Stimulated activated CD4-positive, alpha-beta T cell treated with anti-CD3 and anti-CD28 coated beads, Interleukin-15, amount 100 ng/mL, for 24 hours (primary cell): ENCODE measurements around the gene PRDM7.

Source experiments
- DNase-seq: peaks from one replicate; pipeline ENCODE4 v3.0.0-alpha.2; 2020

Gene PRDM7

GRCh38 chr16:90033387-90033786 lies 43.7 kb downstream of the PRDM7 start:
- DNase-seq: no peak

DNA sequence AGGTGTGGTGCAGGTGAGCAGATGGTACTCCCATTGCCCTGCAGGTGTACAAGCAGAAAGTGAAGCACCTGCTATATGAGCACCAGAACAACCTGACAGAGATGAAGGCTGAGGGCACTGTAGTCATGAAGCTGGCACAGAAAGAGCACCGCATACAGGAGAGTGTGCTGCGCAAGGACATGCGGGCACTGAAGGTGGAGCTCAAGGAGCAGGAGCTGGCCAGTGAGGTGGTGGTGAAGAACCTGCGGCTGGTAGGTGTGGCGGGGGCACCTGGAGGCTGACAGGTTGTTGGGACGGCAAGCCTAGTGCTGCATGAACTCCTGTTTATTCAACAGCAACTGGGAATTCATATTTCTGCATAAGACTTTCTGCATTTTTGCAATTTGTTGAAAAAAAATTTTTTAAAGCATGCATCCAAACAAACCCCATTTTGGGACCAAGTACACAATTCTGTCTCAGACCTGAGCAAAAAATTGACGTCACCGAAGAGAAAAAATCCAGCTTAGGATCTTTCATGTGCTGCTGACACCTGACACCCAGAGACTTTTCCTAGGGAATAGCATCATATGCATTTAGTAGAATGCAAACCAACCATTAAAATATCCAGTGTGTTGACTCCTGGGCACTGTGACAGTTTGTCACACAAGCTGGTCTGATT lies 44.3 kb downstream of the PRDM7 start:
- no peak for DNase-seq

- DNase-seq: no peak
Observed at GRCh38 chr16:90031931-90032673, 45.0 kb downstream of the PRDM7 start.

DNA sequence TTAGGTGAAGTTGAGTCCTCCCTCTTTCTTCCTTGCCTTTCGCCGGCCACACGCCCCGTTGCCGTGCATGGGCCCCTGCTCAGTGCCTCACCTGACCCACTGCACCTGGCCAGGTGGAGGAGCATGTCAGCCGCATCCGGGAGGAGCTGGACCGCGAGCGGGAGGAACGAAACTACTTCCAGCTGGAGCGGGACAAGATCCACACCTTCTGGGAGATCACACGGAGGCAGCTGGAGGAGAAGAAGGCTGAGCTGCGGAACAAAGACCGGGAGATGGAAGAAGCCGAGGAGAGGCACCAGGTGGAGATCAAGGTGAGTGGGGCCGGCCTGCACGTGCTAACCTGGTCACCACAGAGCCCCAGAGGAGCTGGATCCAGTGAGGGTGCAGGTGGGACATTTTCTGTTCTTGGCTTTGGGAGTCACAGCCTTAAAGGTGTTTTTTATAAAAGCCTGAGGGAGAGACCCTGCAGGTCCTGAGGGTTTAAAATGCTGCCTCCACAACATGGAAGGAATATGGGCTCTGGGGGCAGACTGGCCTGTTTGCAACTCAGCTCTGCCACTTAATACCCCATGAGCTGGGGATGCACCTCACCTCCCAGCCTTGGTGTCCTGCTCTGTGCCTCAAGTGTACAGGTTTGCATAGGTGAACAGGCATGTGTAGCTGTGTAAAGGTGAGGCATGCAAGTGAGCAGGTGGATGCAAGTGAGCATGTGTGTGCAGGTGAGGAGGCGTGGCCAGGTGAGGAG lies 45.8 kb downstream of the PRDM7 start:
- DNase-seq: no peak

GRCh38 chr16:90028985-90029384 lies 48.1 kb downstream of the PRDM7 start:
- DNase-seq: no peak

GRCh38 chr16:90027611-90028010 lies 49.5 kb downstream of the PRDM7 start:
- no peak for DNase-seq

DNA sequence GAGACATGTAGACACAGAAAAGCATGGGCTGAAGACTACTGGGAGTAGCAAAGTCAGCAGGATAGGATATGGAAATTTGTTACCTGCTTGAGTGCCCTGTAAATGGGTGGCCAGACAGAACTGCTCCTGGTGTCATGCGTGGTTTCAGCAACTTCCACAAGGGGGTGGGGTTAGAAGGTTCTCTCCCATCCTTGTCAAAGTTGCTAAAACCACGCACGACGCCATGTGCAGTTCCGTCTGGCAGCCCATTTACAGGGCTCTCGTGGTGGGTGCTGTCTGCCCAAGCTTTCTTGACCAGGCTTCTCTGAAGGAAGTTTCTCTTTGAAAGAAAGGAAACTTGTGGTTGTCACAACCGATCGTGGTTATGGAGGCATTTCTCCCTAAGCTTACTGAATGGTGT lies 51.0 kb downstream of the PRDM7 start:
- no peak for DNase-seq

- DNase-seq: no peak
Observed at GRCh38 chr16:90023078-90023447, 54.1 kb downstream of the PRDM7 start.

- DNase-seq: peak; percentile 92
Observed at GRCh38 chr16:90022209-90023077, 54.7 kb downstream of the PRDM7 start.

GRCh38 chr16:90020838-90021382 lies 56.2 kb downstream of the PRDM7 start:
- no peak for DNase-seq

GRCh38 chr16:90020260-90020837 lies 56.8 kb downstream of the PRDM7 start:
- no peak for DNase-seq

GRCh38 chr16:90019543-90020259 lies 57.4 kb downstream of the PRDM7 start:
- peak; percentile 51 for DNase-seq

- no peak for DNase-seq
Observed at GRCh38 chr16:90018652-90019542, 58.2 kb downstream of the PRDM7 start, which contains the start of gene DBNDD1. Gene DBNDD1 (minus strand): TSS chr16:90019456. CDS start chr16:90019341, 115 bp downstream.

GRCh38 chr16:90018297-90018651 lies 58.9 kb downstream of the PRDM7 start:
- DNase-seq: no peak

DNA sequence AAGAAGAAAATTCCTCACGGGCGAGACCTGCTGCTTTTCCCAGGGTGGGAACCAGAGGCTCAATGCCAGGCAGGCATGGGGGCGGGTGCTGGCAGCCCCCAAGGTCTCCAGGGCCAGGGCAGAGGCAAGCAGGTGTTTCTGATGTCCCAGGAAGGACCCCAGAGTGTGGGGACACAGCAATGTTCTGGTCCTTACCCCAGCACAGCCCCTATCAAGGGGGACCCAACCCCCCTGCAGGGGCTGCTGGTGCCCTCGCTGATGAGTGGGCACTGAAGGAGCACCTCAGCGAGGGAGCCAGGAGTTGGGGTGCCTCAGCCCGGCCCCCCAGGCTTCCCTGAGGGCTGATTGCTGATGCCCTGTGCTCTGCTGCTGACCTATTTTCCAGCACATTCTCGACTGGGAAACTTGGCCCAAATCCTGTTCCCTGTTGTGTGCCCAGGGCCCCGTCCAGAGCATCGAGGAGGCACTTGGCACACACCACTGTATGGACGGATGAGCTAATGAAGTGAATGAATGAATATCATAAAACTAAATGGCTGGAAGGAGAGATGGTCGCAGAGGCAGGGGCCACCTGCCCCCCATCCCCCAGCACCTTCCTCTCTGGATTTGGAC lies 60.7 kb downstream of the PRDM7 start:
- DNase-seq: no peak

DNA sequence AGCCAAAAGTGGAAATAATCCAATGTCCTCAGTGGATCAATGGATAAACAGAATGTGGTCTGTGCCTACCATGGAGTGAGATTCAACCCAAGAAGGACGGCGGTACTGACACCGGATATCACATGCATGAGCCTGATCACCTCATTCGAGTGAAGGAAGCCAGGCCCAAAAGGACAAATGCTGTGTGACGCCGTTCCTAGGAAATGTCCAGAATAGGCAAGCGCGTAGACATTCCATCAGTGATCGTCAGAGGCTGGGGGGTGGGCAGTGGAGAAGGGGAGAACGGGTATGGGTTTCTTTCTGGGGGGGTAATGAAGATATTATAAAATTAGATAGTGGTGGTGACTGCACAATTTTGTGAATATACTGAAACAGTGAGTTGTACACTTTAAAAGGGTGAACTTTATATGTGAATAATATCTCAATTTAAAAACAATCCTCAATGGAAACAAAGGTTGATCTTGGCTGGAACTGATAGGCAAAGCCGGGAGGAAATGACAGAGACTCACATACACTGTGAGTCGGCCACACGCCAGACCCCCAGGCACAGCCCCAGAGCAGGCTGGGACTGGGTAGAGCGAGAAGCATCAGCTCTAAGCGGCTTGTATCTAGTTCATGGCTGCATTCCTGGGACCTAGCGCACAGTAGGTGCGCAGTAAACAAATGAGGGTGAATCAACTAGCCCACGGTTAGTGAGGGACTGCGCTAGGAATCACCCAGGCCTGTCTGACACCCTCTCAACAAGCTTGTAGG lies 61.4 kb downstream of the PRDM7 start:
- DNase-seq: no peak

DNA sequence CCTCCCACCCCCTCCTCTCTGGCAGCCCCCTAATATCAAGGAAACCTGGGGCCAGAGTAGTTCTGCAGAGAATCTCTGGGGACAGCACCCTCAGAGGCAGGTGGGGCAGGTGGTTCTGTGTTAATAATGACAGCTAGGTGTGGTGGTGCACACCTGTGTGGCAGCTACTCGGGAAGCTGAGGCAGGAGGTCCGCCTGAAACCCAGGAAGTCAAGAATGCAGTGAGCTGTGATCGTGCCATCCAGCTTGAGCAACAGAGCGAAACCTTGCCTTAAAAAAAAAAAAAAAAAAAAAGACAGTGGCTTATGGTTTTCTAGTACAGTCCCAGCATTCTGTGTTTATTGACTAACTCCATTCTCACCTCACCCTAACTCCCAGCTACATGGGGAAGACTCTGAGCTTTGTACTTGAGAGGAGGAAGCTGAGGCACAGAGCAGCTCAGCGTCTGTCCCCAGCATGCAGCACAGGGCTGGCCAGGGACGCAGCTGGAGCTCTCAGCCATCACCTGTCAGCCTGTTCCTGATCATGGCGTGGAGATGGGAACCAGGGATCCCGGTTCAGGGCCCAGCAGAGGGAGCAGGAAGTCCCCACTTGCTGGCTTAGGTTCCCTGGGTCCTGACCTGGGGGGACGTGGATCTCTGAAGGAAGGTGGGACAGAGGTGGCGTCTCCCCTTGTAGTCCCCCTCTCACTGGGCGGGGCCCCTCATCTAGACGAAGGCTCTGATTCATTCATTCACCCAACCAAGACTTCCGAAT lies 64.0 kb downstream of the PRDM7 start:
- no peak for DNase-seq

GRCh38 chr16:90011908-90012501 lies 65.1 kb downstream of the PRDM7 start:
- DNase-seq: no peak
